KG1 (cell line): Measurements from ENCODE around the gene MDH2.
"Not testable (repeated sequence)": the region's sequence is repeated elsewhere in the genome, so short reads cannot be mapped to it uniquely, and the experiment has no call there.

ENCODE experiments used
- DNase-seq: peaks from one replicate; lab custom pipeline; 2025; lab: John Stamatoyannopoulos, UW

MDH2 gene

GRCh38 chr7:76072243-76073148, 24.6 kb downstream of the MDH2 start:
- DNase-seq, result no peak

DNA sequence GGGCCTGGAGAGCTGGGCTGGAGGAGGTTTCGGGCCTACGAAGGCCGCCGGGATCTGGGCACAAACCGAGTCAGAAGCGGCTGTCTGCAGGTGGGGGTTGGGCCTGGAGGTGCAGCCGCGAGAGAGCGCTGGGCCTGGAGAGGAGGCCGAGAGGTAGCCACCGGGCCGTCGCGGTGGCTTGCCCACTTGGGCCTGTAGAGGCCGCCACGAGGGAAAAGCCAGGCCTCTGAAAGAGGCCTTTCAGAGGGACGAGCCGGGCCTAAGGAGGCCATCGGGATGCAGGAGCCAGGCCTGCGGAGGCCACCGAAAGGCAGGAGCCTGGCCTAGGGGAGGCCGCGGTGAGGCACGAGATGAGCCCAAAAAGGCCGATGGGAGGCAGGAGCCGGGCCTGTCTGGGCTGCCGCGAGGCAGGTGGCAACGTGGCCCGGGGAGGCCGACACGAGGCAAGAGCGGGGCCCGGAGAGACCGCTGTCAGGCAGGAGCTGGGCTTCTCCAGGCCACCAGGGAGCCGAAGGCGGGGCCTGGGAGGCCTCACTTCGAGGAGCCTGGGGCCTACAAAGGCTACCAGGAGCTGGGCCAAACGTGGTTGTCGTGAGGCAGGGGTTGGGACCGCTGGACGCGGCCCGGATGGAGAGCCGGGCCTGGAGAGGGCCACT, 25.6 kb downstream of the MDH2 start:
- DNase-seq, result no peak

GRCh38 chr7:76074306-76074971, 26.5 kb downstream of the MDH2 start:
- DNase-seq, result no peak

DNA sequence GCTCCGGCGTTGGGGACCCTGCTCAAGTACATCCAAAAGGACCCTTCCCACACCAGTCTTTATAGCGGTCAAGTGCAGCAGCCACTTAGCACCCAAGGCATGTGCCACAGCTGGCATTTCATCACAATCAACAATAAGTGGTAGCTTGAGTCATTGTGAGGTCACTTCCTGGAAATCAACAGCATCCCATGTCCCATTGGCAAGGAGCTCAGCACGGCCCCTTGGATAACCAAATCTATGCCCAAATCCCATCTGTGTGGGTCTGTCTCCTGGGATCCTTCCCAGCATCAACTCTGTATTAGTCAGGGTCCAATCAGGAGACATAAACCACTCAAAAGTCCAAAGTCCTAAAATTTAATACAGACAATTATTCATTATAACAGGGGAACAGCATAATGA, 27.1 kb downstream of the MDH2 start:
- no peak for DNase-seq

DNA sequence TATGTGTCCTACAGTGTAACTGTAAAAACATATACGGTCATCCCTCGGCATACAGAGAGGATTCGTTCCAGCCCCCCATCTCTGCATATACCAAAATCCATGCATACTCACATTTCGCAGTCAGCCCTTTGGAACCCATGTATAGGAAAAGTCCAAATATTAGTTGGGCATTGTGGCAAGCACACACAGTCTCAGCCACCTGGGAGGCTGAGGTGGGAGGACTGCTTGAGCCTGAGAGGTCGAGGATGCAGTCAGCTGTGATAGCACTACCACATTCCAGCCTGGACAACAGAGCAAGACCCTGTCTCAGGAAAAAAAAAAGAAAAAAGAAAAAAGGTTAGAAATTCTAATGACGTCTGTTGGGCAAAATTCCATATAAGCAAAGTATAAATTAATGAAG, 29.1 kb downstream of the MDH2 start:
- DNase-seq, result no peak

DNA sequence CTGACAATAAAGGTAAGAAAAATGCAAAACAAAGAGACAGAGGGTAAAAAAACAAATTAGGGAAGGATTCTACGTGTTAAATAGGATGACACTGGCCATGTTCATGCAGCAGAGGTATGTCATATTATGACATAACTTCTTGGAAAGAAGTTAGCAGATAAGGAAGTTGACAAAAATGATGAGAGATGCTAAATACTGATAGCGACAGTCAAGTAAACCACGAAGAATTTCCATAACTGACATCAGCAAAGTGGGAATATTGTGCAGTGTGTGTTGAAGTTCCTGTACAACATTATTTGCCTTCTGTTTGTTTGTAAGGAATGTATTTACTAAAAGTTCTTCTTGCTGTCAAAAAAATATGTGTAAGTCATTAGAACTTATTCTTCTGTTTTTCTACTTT, 29.5 kb downstream of the MDH2 start:
- DNase-seq, result no peak

DNA sequence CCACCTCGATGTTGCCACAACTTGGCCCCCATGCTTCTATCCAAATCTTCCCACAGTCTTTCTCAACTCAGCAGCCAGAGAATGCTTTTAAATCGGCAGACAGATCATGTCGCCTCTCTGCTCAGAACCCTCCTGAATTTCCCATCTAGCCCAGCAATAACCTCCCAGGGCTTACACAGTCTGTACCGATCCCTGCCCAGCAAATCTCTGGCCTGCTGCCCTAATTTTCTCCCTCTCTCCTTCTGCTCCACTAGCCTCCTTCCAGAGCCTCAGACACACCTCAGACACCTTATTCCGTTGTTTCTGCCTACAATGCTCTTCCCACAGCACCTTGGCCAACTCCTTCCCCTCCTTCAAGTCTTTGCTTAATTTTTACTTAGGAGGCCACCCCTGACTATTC, 32.3 kb downstream of the MDH2 start:
- DNase-seq, result no peak

- DNase-seq, result not testable (repeated sequence)
These were observed 36.2 kb downstream of the MDH2 start for GRCh38 chr7:76084115-76084514.

DNA sequence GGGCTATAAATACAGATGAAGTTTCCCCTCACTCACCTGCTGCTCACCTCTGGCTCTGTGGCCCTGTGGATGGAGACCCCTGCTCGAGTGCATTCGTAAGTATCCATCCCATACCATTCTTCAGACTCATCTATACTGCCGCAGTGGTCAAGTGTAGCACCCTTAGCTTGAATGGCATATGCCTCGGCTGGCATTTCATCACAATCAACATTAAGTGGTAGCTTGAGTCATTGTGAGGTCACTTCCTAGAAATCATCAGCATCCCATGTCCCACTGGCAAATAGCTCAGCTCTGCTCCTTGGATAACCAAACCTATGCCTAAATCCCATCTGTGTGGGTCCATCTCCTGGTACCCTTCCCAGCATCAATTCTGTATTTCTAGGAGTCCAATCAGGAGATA, 38.2 kb downstream of the MDH2 start:
- no peak for DNase-seq

GRCh38 chr7:76087362-76087791, 39.5 kb downstream of the MDH2 start:
- DNase-seq, result not testable (repeated sequence)

DNA sequence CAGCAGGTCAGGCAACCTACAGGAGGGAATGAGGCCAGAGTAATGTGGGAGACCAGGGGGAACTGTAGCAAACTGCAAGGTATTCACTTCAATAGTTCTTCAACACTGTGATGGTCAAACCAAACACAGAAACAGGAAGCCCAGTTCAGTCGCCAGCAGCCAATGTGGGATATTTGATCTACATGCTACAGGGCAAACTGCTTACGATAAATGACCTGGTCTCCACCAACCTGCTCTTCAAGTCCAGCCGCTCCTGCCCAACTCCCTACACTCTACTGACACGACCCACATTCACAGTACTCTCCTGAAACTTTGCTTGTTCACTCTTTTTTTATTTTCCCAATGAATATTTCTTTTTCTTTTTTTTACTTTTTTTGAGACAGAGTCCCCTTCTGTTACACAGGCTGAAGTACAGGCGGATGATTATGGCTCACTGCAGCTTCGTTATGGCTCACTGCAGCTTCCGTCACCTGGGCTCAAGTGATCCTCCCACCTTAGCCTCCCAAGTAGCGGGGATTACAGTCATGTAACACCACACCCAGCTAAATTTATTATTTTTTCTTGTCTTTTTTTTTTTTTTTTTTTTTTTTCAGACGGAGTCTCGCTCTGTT, 42.1 kb downstream of the MDH2 start:
- no peak for DNase-seq

DNA sequence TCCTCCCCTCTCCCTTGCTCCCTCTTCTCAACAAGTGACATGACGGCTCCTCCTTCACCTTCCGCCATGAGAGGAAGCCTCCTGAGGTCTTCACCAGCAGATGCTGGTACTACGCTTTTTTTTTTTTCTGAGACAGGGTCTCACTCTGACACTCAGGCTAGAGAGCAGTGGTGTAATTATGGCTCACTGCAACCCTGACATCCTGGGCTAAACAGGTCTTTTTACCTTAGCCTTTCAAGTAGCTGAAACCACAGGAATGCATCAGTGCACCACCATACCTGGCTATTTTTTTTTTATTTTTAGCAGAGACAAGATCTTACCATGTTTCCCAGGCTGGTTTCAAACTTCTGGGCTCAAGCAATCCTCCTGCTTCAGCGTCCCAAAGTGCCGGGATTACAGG, 43.6 kb downstream of the MDH2 start:
- no peak for DNase-seq

- not testable (repeated sequence) for DNase-seq
These were observed 45.6 kb downstream of the MDH2 start for GRCh38 chr7:76093531-76093930.

DNA sequence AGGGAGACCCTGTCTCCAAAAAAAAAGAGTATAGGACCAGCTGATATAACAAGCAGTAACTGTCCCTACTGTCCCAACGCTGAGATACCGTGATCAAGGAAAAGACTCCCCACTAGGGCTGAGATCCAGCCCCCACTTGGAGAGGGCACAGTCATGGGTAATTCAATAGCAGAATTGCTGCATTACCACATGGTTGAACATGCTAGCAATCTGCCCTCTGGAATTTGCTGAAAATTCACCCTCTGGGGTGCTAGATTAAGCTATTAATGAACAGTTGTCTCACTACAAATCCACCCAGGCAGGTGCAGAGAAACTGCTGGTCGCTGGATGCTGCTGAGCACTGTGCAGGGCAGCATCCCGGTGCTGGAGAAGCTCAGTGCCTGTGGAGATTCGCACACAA, 46.4 kb downstream of the MDH2 start:
- DNase-seq, result not testable (repeated sequence)

- DNase-seq, result no peak
These were observed 48.0 kb downstream of the MDH2 start for GRCh38 chr7:76095908-76096307.

GRCh38 chr7:76101693-76102437, 54.0 kb downstream of the MDH2 start:
- DNase-seq, result not testable (repeated sequence)

DNA sequence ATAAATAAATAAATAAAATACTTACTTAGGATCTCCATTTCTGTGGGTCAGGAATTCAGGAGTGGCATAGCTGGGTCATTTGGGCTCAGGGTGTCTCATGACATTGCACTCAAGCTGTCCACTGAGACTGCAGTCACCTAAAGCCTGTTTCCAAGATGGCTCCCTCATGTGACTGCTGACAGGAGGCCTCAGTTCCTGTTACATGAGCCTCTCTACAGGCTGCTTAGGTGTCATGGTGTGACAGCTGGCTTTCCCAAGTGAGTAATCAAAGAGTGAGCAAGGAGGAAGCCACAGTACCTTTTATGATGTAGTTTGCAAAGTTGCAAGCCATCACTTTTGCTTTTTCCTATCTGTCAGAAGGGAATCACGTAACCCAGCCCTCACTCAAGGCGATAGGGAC, 55.9 kb downstream of the MDH2 start:
- not testable (repeated sequence) for DNase-seq

DNA sequence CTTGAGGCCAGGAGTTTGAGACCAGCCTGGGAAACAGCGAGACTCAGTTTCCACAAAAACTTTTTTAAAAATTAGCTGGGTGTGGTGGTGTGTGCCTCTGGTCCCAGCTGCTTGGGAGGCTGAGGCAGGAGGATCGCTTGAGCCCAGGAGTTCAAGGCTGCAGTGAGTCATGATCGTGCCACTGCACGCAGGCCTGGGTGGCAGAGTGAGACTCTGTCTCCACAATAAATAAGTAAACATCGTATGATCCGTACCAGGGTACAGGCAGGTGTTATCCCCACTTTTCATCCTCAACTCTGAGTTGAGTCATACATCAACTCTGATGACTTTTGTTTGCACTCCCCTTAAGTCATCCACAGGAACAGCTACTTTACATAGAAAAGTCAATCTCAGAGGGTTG, 58.2 kb downstream of the MDH2 start:
- not testable (repeated sequence) for DNase-seq

DNA sequence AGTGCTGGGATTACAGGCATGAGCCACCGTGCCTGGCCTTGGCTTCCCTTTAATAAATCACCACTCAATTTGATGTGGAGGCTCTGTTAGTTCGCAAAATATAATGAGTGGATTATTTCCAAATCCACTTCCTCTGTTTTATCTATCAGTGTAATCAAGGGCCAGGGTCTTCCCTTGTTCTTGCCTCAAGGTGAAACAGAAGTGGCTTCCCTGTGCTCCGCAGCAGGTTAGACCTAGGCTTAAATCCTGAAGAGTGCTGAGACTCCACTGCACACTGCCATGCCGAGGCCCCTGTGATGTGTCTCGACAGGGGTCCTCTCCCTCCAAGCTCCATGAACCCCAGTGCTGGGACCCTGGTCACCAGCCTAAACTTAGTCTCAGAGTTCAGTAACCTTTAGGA, 59.0 kb downstream of the MDH2 start:
- DNase-seq, result no peak

DNA sequence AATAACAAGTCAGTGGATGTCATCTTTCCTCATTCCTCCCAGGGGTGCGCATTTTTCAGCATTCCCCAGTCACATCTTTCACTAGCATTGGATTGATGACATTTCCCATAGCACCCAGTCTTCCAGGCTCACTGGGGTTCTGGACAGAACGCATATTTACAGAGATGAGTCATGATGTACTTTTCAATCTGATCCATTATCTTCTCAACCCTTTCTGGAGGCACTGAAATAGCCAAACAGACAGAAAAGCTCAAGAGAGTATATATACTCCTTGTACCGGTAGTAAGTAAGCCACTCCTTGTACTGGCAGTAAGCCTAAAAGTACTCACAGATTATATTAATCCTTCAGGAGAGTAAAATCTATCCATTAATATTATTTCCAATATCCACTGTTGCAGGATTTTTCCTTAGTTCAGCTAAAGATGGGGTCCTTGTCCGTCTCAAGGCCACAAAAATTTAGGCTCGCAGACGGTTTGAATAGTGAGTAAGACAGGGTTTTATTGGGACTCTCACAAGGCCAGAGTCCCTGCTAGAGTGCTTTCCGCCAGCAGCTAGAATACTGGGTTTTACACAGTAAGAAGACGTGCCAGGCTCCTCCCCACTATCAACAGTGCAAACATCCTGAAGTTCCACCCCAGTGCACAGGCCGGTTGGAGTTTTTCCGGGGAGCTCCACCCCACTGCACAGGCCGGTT, 60.8 kb downstream of the MDH2 start:
- no peak for DNase-seq

GRCh38 chr7:76113042-76113630, 65.2 kb downstream of the MDH2 start:
- DNase-seq, result not testable (repeated sequence)
